OCI-M2 (cell line): ENCODE measurements around the gene GNAQ.

Experiments used
- DNase-seq: peaks from one replicate; lab custom pipeline; 2025; ENCODE audit not compliant: unreplicated experiment; lab: John Stamatoyannopoulos, UW

GNAQ gene

GRCh38 chr9:78031893-78032729 lies 500 bp upstream of the GNAQ start:
- DNase-seq: no peak

- DNase-seq: no peak
Observed at GRCh38 chr9:78030553-78031443, 813 bp downstream of the GNAQ start.

- no peak for DNase-seq
Observed at GRCh38 chr9:78030296-78030552, 1.4 kb downstream of the GNAQ start.

- DNase-seq: no peak
Observed at GRCh38 chr9:78029551-78030295, 1.9 kb downstream of the GNAQ start.

GRCh38 chr9:78028926-78029325 lies 2.7 kb downstream of the GNAQ start:
- DNase-seq: no peak

GRCh38 chr9:78026947-78027346 lies 4.7 kb downstream of the GNAQ start:
- DNase-seq: no peak

GRCh38 chr9:78026416-78026815 lies 5.2 kb downstream of the GNAQ start:
- no peak for DNase-seq

GRCh38 chr9:78025186-78025585 lies 6.4 kb downstream of the GNAQ start:
- no peak for DNase-seq

GRCh38 chr9:78023003-78023741 lies 8.4 kb downstream of the GNAQ start:
- DNase-seq: no peak

- DNase-seq: no peak
Observed at GRCh38 chr9:78021697-78022096, 9.9 kb downstream of the GNAQ start.

- no peak for DNase-seq
Observed at GRCh38 chr9:78017190-78017693, 14.4 kb downstream of the GNAQ start.

GRCh38 chr9:78015241-78015640 lies 16.4 kb downstream of the GNAQ start:
- no peak for DNase-seq

GRCh38 chr9:78014776-78015175 lies 16.8 kb downstream of the GNAQ start:
- DNase-seq: no peak

GRCh38 chr9:78013934-78014333 lies 17.7 kb downstream of the GNAQ start:
- DNase-seq: no peak

- DNase-seq: no peak
Observed at GRCh38 chr9:78011049-78011448, 20.6 kb downstream of the GNAQ start.

GRCh38 chr9:78010445-78010844 lies 21.2 kb downstream of the GNAQ start:
- DNase-seq: no peak

GRCh38 chr9:78009186-78009585 lies 22.4 kb downstream of the GNAQ start:
- no peak for DNase-seq

GRCh38 chr9:78006734-78007133 lies 24.9 kb downstream of the GNAQ start:
- no peak for DNase-seq

GRCh38 chr9:78005231-78006002 lies 26.2 kb downstream of the GNAQ start:
- DNase-seq: no peak
